HCT116 (cell line): ENCODE data around the gene CAPN15. TPM values are rescaled to one million over a fixed set of nuclear protein-coding genes. Genes with fewer than 3 reads are reported as not detected.

Source experiments
- ATAC-seq: fragments of 200-7000 bp; cut with Tn5 transposase; 2 replicates; pipeline ENCODE4 v1.9.1; 2020; ENCODE audit warnings: mild to moderate bottlenecking, moderate library complexity
- BruUV-seq: library from RNA; stranded (reverse); fragments of 400-500 nt; replicated peaks from 2 replicates; lab custom pipeline; 2021; lab: Mats Ljungman, UMichigan
- CTCF ChIA-PET: fragments of 300-600 bp; sonication (Branson Sonifier 250); formaldehyde crosslinking; loops from one replicate; lab custom pipeline; 2021; ENCODE audit warnings: antibody characterized with exemption; lab: Charles Lee
- POLR2A ChIA-PET: fragments of 300-600, 350-600 bp; sonication (Branson Sonifier 250); formaldehyde crosslinking; loops from one replicate; lab custom pipeline; 2021; ENCODE audit warnings: antibody characterized with exemption; lab: Charles Lee
- RAD21 ChIA-PET, 2 experiments: fragments of 300-600 bp; sonication (Branson Sonifier 250); formaldehyde crosslinking; loops; one replicate each; lab custom pipeline; 2023; ENCODE audit warnings: low total read pairs in 2 of 2; ENCODE audit not compliant: uncharacterized antibody in 2 of 2, unreplicated experiment in 2 of 2, low non-redundant PET in 1 of 2; lab: Charles Lee
- DNase-seq: peaks from one replicate; pipeline ENCODE4 v3.0.0-alpha.2; 2010; ENCODE audit warnings: low read depth, low spot score
- H2AFZ ChIP-seq: fragments of 200-600 bp; shearing (Covaris generic), sonication (generic); 2 replicates; pipeline ENCODE4 v1.6.1; 2017; ENCODE audit warnings: low read depth, mixed run types, mixed read lengths, antibody characterized with exemption, low read length; ENCODE audit not compliant: poor library complexity, severe bottlenecking
- H3K27ac ChIP-seq: 2 replicates; pipeline ENCODE4 v1.5.1; 2012; ENCODE audit warnings: low read depth, low read length
- H3K27me3 ChIP-seq: fragments of 200-600 bp; sonication (generic); 2 replicates; pipeline ENCODE4 v1.6.1; 2016; ENCODE audit warnings: mixed run types, low read length, mixed read lengths; ENCODE audit not compliant: insufficient read depth
- H3K36me3 ChIP-seq, 2 experiments: fragments of 200-500 bp in 1 of 2; fragments of 200-600 bp in 1 of 2; sonication (Bioruptor generic) in 1 of 2; sonication (generic) in 1 of 2; 2 replicates each; pipeline versions ENCODE4 v1.5.1 to v1.6.1; 2014 to 2016; ENCODE audit warnings: low read length in 2 of 2, inconsistent platforms in 1 of 2, mixed read lengths in 1 of 2, mixed run types in 1 of 2; ENCODE audit not compliant: insufficient read depth in 2 of 2, control insufficient read depth in 1 of 2
- H3K4me1 ChIP-seq, 2 experiments: fragments of 200-600 bp in 1 of 2; sonication (generic) in 1 of 2; 2 replicates each; pipeline versions ENCODE4 v1.5.1 to v1.6.1; 2012 to 2017; ENCODE audit warnings: low read length in 2 of 2, inconsistent platforms in 1 of 2, mild to moderate bottlenecking in 1 of 2, mixed read lengths in 1 of 2, mixed run types in 1 of 2, moderate library complexity in 1 of 2; ENCODE audit not compliant: insufficient read depth in 2 of 2, control insufficient read depth in 1 of 2
- H3K4me2 ChIP-seq: fragments of 200-600 bp; sonication (generic); 2 replicates; pipeline ENCODE4 v1.6.1; 2017; ENCODE audit warnings: mixed run types, low read length, mixed read lengths
- H3K4me3 ChIP-seq, 2 experiments: fragments of 200-600 bp in 1 of 2; sonication (generic) in 1 of 2; replicated peaks in 1 of 2; 2 replicates each; pipeline ENCODE4 v1.5.1; 2011 to 2016; ENCODE audit warnings: low read length in 2 of 2, control low read depth in 1 of 2, low read depth in 1 of 2, mild to moderate bottlenecking in 1 of 2, mixed read lengths in 1 of 2, mixed run types in 1 of 2
- H3K79me2 ChIP-seq: fragments of 200-600 bp; sonication (generic); 2 replicates; pipeline ENCODE4 v1.6.1; 2017; ENCODE audit warnings: mild to moderate bottlenecking, mixed run types, low read length, moderate library complexity, mixed read lengths; ENCODE audit not compliant: insufficient read depth
- H3K9ac ChIP-seq: fragments of 200-600 bp; sonication (generic); 2 replicates; pipeline ENCODE4 v1.6.1; 2016; ENCODE audit warnings: low read length, mixed read lengths
- H3K9me2 ChIP-seq: fragments of 200-600 bp; sonication (generic), shearing (Covaris generic); 2 replicates; pipeline ENCODE4 v1.6.1; 2017; ENCODE audit warnings: mixed run types, mild to moderate bottlenecking, moderate library complexity; ENCODE audit not compliant: insufficient read depth
- H3K9me3 ChIP-seq, 2 experiments: fragments of 200-500 bp in 1 of 2; fragments of 200-600 bp in 1 of 2; sonication (Bioruptor generic) in 1 of 2; sonication (generic) in 1 of 2; 2 replicates each; pipeline ENCODE4 v1.6.1; 2014 to 2017; ENCODE audit warnings: low read length in 2 of 2, mixed read lengths in 2 of 2, inconsistent platforms in 1 of 2, low read depth in 1 of 2, mild to moderate bottlenecking in 1 of 2, mixed run types in 1 of 2, moderate library complexity in 1 of 2; ENCODE audit not compliant: control insufficient read depth in 1 of 2, insufficient read depth in 1 of 2
- H4K20me1 ChIP-seq: fragments of 200-600 bp; sonication (generic), shearing (Covaris generic); 2 replicates; pipeline ENCODE4 v1.6.1; 2017; ENCODE audit warnings: mixed run types, mild to moderate bottlenecking, moderate library complexity; ENCODE audit not compliant: insufficient read depth
- CBX3 ChIP-seq: IDR thresholded peaks from 2 replicates; pipeline ENCODE4 v1.6.1; 2012; ENCODE audit warnings: low read depth
- EGR1 ChIP-seq: IDR thresholded peaks from 2 replicates; pipeline ENCODE4 v1.6.1; 2012; ENCODE audit warnings: low read depth
- ELF1 ChIP-seq: IDR thresholded peaks from 2 replicates; pipeline ENCODE4 v1.6.1; 2012; ENCODE audit warnings: low read depth, borderline replicate concordance
- EZH2 ChIP-seq: fragments of 200-600 bp; sonication (generic); IDR thresholded peaks from 2 replicates; pipeline ENCODE4 v1.6.1; 2017; ENCODE audit warnings: antibody characterized with exemption, mixed run types
- EZH2phosphoT487 ChIP-seq: fragments of 200-600 bp; IDR thresholded peaks from 2 replicates; pipeline ENCODE4 v1.6.1; 2018; ENCODE audit warnings: antibody characterized with exemption, borderline replicate concordance
- FOSL1 ChIP-seq: IDR thresholded peaks from 2 replicates; pipeline ENCODE4 v1.6.1; 2012; ENCODE audit warnings: low read depth
- JUND ChIP-seq: IDR thresholded peaks from 2 replicates; pipeline ENCODE4 v1.6.1; 2012
- POLR2A ChIP-seq: IDR thresholded peaks from 2 replicates; pipeline ENCODE4 v1.7.0; 2011; ENCODE audit warnings: borderline replicate concordance; ENCODE audit not compliant: insufficient read depth, insufficient read length; ENCODE audit errors: extremely low read depth
- POLR2AphosphoS5 ChIP-seq: IDR thresholded peaks from 2 replicates; pipeline ENCODE4 v1.6.1; 2011; ENCODE audit warnings: mild to moderate bottlenecking, low read depth, low read length, moderate library complexity
- RAD21 ChIP-seq: IDR thresholded peaks from 2 replicates; pipeline ENCODE4 v1.6.1; 2012; ENCODE audit warnings: low read depth, mild to moderate bottlenecking
- SIN3A ChIP-seq: IDR thresholded peaks from 2 replicates; pipeline ENCODE4 v1.6.1; 2012; ENCODE audit warnings: low read depth
- SRF ChIP-seq: IDR thresholded peaks from 2 replicates; pipeline ENCODE4 v1.6.1; 2012; ENCODE audit warnings: low read depth
- TCF7L2 ChIP-seq: IDR thresholded peaks from 2 replicates; pipeline ENCODE4 v1.7.0; 2011; ENCODE audit warnings: borderline replicate concordance, inconsistent platforms; ENCODE audit not compliant: insufficient read depth, insufficient read length; ENCODE audit errors: extremely low read depth
- YY1 ChIP-seq: IDR thresholded peaks from 2 replicates; pipeline ENCODE4 v1.6.1; 2011; ENCODE audit warnings: low read length, low read depth, moderate library complexity, mild to moderate bottlenecking; ENCODE audit not compliant: insufficient replicate concordance; ENCODE audit errors: extremely low read depth
- ZFX ChIP-seq: fragments of 450-650 bp; IDR thresholded peaks from 2 replicates; pipeline ENCODE4 v1.6.1; 2017
- ZNF274 ChIP-seq: fragments of 200-500 bp; sonication (Bioruptor generic); IDR thresholded peaks from 2 replicates; pipeline ENCODE4 v1.6.1; 2014; ENCODE audit warnings: mild to moderate bottlenecking, low read depth, low read length, inconsistent platforms
- intact Hi-C: fragments of 100-400 bp; cut with micrococcal nuclease; formaldehyde crosslinking; loops from 2 replicates; pipeline ENCODE4 v1.10.0; 2022
- total RNA-seq: library from RNA; stranded (reverse); gene quantifications from one replicate; pipeline ENCODE4 v1.2.1, GENCODE V29; 2021; ENCODE audit not compliant: unreplicated experiment
- TF ChIP-seq, protein P1 (sequence below): IDR thresholded peaks from 2 replicates; pipeline ENCODE4 v1.6.1; 2012
- TF ChIP-seq, protein P2 (sequence below): IDR thresholded peaks from 2 replicates; pipeline ENCODE4 v1.6.1; 2012

Gene CAPN15
- total RNA-seq, 1 experiment from 2014 or later: 39.0 TPM

DNA sequence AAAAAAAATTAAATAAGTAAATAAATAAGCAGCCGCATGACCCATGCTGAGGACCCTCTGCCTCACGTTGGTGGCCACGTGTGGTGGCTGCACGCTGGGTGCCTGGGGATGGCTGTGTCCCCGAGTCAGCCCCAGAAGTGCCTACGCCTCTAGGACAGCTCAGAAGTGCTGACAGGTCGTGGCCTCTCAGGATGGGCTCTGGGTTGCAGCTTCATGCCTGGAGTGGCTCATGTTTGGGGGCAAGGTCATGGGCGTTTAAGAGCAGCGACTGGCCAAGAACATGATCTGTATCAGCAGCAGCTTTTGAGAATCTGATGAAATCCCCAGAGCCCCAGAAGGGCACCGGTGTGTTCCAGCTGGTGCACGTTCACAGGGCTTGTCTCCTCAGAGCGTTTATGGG is 26.8 kb upstream of the CAPN15 start:
- no peaks in the 10 kb centered on the region for H4K20me1 ChIP-seq
- H3K4me3 ChIP-seq: no peak overlapping the region
- TF ChIP-seq CBX3: no peak
- no peak for TF ChIP-seq EZH2
- no peak for TF ChIP-seq FOSL1
- TF ChIP-seq, protein P1, sequence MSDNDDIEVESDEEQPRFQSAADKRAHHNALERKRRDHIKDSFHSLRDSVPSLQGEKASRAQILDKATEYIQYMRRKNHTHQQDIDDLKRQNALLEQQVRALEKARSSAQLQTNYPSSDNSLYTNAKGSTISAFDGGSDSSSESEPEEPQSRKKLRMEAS: no peak
- no peak for TF ChIP-seq POLR2A
- no peak for TF ChIP-seq SRF
- TF ChIP-seq TCF7L2: no peak
- TF ChIP-seq JUND: no peak
- no peak for TF ChIP-seq EGR1
- TF ChIP-seq ZFX: no peak
- TF ChIP-seq, protein P2, sequence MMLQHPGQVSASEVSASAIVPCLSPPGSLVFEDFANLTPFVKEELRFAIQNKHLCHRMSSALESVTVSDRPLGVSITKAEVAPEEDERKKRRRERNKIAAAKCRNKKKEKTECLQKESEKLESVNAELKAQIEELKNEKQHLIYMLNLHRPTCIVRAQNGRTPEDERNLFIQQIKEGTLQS: no peak
- no peak for TF ChIP-seq SIN3A
- TF ChIP-seq ELF1: no peak
- no peaks in the 10 kb centered on the region for H3K36me3 ChIP-seq
- POLR2A ChIA-PET: no interaction called here
- no peak overlapping the region for H3K4me2 ChIP-seq
- ATAC-seq: no peak
- CTCF ChIA-PET: no interaction called here
- no peaks in the 10 kb centered on the region for H3K27me3 ChIP-seq
- H3K4me1 ChIP-seq: no peaks in the 10 kb centered on the region; a peak in 1 of 4 replicates
- RAD21 ChIA-PET: no interaction called here
- no TSS peak for BruUV-seq
- intact Hi-C loops: no loop called here
- H3K9ac ChIP-seq: no peak overlapping the region
- H3K9me3 ChIP-seq: no peaks in the 10 kb centered on the region
- no peaks in the 10 kb centered on the region for H3K9me2 ChIP-seq
- no peak overlapping the region for H2AFZ ChIP-seq
- H3K79me2 ChIP-seq: no peaks in the 10 kb centered on the region
- DNase-seq: no peak
- no peak overlapping the region for H3K27ac ChIP-seq

GRCh38 chr16:502179-502943 is 25.2 kb upstream of the CAPN15 start:
- no peak for TF ChIP-seq TCF7L2
- no peak for TF ChIP-seq EGR1
- TF ChIP-seq FOSL1: no peak
- TF ChIP-seq ZNF274: no peak
- no peak for TF ChIP-seq YY1
- TF ChIP-seq POLR2AphosphoS5: no peak
- no peak for TF ChIP-seq RAD21
- TF ChIP-seq, protein P2: no peak
- TF ChIP-seq EZH2phosphoT487: no peak
- TF ChIP-seq JUND: no peak
- TF ChIP-seq SRF: no peak
- no peaks in the 10 kb centered on the region for H4K20me1 ChIP-seq
- ChIA-PET RAD21 (no interaction called here), POLR2A (no interaction called here), CTCF (no interaction called here)
- H3K27me3 ChIP-seq: no peaks in the 10 kb centered on the region
- H3K79me2 ChIP-seq: no peaks in the 10 kb centered on the region
- H3K9me2 ChIP-seq: no peaks in the 10 kb centered on the region
- H3K36me3 ChIP-seq: no peaks in the 10 kb centered on the region
- intact Hi-C loops: no loop called here
- no peaks in the 10 kb centered on the region; a peak in 1 of 4 replicates for H3K4me1 ChIP-seq
- DNase-seq (no peak), ATAC-seq (no peak)
- no peak overlapping the region for H3K9ac ChIP-seq
- H3K9me3 ChIP-seq: no peaks in the 10 kb centered on the region
- no peak overlapping the region for H3K4me3 ChIP-seq
- no peak overlapping the region for H2AFZ ChIP-seq
- H3K27ac ChIP-seq: no peak overlapping the region
- H3K4me2 ChIP-seq: no peak overlapping the region
- no TSS peak for BruUV-seq
